ENCODE results near the gene OSTC. TPM values are rescaled to one million over a fixed set of nuclear protein-coding genes. Genes with fewer than 3 reads are reported as not detected.

OSTC gene
- total RNA-seq, 1 experiment from 2014 or later: 105 TPM

DNA sequence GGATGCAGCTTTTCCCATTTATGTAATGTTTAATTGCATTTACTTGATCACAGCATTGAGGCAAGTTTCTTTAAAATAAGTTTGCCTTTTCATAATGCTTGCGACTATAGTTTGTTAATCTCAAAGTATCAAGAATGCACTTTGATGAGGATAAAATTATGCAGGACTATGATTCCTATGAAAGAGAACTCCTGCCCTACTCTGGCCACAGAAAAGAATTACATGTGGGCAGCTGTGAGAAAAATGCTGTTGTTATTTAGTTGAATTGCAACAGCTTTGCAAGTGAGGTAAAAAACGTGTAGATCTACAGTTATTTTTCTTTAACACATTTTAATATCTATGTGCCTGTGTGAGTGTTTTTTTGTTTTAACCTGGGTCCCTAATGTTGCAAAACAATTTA, 12.5 kb upstream of the OSTC start:
- RAD21 ChIA-PET (ENCODE audit: low non-redundant PET in 1 of 2, low total read pairs in 2 of 2, uncharacterized antibody in 2 of 2, unreplicated experiment in 2 of 2): no interaction called here
- POLR2A ChIA-PET: interaction anchor here (2.1 kb wide), 1 partner anchor 12 kb away, joined by 6 read pairs; the partner anchor contains the start of gene OSTC
- no peak overlapping the region for H3K27ac ChIP-seq (ENCODE audit: low read depth, low read length)
- H3K79me2 ChIP-seq (ENCODE audit: insufficient read depth, low read length): no peaks in the 10 kb centered on the region
- intact Hi-C loops (cut with micrococcal nuclease): loop anchor here (5.0 kb wide), 1 partner anchor 621 kb away; no protein-coding TSS in a partner anchor
- DNase-seq (ENCODE audit: low read depth, low spot score) (no peak), ATAC-seq (no peak)
- H3K9me3 ChIP-seq (ENCODE audit: control insufficient read depth in 1 of 2, insufficient read depth in 1 of 2, low read depth in 1 of 2, low read length in 2 of 2): no peaks in the 10 kb centered on the region
- H3K36me3 ChIP-seq (ENCODE audit: control insufficient read depth in 1 of 2, insufficient read depth in 2 of 2, low read length in 2 of 2): peaks cover 8 to 13% of the 10 kb centered on the region in 2 experiments; a peak in 3 of 4 replicates
- CTCF ChIA-PET: interaction anchor here (1.9 kb wide), 1 partner anchor 619 kb away, joined by 5 read pairs; no protein-coding TSS in a partner anchor
- no peaks in the 10 kb centered on the region for H3K27me3 ChIP-seq (ENCODE audit: insufficient read depth, low read length)
- H2AFZ ChIP-seq (ENCODE audit: low read depth, low read length, poor library complexity, severe bottlenecking): no peak overlapping the region
- H3K4me1 ChIP-seq (ENCODE audit: control insufficient read depth in 1 of 2, insufficient read depth in 2 of 2, low read length in 2 of 2): no peaks in the 10 kb centered on the region
- no TSS peak for BruUV-seq (replicated peaks)
- 0 out of 2 replicates have a peak, but pooled peaks cover 3% of the 10 kb centered on the region for H4K20me1 ChIP-seq (ENCODE audit: insufficient read depth)
- no peak overlapping the region for H3K9ac ChIP-seq (ENCODE audit: low read length)
- TF ChIP-seq, protein P1, sequence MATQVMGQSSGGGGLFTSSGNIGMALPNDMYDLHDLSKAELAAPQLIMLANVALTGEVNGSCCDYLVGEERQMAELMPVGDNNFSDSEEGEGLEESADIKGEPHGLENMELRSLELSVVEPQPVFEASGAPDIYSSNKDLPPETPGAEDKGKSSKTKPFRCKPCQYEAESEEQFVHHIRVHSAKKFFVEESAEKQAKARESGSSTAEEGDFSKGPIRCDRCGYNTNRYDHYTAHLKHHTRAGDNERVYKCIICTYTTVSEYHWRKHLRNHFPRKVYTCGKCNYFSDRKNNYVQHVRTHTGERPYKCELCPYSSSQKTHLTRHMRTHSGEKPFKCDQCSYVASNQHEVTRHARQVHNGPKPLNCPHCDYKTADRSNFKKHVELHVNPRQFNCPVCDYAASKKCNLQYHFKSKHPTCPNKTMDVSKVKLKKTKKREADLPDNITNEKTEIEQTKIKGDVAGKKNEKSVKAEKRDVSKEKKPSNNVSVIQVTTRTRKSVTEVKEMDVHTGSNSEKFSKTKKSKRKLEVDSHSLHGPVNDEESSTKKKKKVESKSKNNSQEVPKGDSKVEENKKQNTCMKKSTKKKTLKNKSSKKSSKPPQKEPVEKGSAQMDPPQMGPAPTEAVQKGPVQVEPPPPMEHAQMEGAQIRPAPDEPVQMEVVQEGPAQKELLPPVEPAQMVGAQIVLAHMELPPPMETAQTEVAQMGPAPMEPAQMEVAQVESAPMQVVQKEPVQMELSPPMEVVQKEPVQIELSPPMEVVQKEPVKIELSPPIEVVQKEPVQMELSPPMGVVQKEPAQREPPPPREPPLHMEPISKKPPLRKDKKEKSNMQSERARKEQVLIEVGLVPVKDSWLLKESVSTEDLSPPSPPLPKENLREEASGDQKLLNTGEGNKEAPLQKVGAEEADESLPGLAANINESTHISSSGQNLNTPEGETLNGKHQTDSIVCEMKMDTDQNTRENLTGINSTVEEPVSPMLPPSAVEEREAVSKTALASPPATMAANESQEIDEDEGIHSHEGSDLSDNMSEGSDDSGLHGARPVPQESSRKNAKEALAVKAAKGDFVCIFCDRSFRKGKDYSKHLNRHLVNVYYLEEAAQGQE (IDR thresholded peaks at IDR 0.05; ENCODE audit: low read depth): no peak
- TF ChIP-seq, protein P2, sequence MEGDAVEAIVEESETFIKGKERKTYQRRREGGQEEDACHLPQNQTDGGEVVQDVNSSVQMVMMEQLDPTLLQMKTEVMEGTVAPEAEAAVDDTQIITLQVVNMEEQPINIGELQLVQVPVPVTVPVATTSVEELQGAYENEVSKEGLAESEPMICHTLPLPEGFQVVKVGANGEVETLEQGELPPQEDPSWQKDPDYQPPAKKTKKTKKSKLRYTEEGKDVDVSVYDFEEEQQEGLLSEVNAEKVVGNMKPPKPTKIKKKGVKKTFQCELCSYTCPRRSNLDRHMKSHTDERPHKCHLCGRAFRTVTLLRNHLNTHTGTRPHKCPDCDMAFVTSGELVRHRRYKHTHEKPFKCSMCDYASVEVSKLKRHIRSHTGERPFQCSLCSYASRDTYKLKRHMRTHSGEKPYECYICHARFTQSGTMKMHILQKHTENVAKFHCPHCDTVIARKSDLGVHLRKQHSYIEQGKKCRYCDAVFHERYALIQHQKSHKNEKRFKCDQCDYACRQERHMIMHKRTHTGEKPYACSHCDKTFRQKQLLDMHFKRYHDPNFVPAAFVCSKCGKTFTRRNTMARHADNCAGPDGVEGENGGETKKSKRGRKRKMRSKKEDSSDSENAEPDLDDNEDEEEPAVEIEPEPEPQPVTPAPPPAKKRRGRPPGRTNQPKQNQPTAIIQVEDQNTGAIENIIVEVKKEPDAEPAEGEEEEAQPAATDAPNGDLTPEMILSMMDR (IDR thresholded peaks at IDR 0.05 in 2 of 3, conservative IDR thresholded peaks at IDR 0.05 in 1 of 3; ENCODE audit: borderline replicate concordance in 1 of 3, insufficient read depth in 1 of 3, low read depth in 2 of 3, low read length in 2 of 3): peak in 1 of 3 experiments; percentile 28; a peak in 1 of 6 replicates
- TF ChIP-seq, protein P3, sequence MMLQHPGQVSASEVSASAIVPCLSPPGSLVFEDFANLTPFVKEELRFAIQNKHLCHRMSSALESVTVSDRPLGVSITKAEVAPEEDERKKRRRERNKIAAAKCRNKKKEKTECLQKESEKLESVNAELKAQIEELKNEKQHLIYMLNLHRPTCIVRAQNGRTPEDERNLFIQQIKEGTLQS (IDR thresholded peaks at IDR 0.05): no peak
- TF ChIP-seq RAD21 (IDR thresholded peaks at IDR 0.05; ENCODE audit: low read depth): peak; percentile 41
- TF ChIP-seq YY1 (IDR thresholded peaks at IDR 0.05; ENCODE audit: extremely low read depth, insufficient replicate concordance, low read depth, low read length): no peak
- no peak for TF ChIP-seq SRF (IDR thresholded peaks at IDR 0.05; ENCODE audit: low read depth)
- no peak for TF ChIP-seq POLR2AphosphoS5 (IDR thresholded peaks at IDR 0.05; ENCODE audit: low read depth, low read length)
- H3K4me2 ChIP-seq (ENCODE audit: low read length): no peak overlapping the region
- no peaks in the 10 kb centered on the region for H3K9me2 ChIP-seq (ENCODE audit: insufficient read depth)
- H3K4me3 ChIP-seq (replicated peaks in 1 of 2; ENCODE audit: low read depth in 1 of 2, low read length in 2 of 2): no peak overlapping the region
